Esophagus squamous epithelium (tissue), 5 donors: ENCODE data around the gene HADHA. TPM values are rescaled to one million over a fixed set of nuclear protein-coding genes. Genes with fewer than 3 reads are reported as not detected.

ENCODE experiments used
- DNase-seq: peaks from one replicate; lab custom pipeline; 2025; lab: John Stamatoyannopoulos, UW
- H3K27ac ChIP-seq, 4 donors: fragments of 200-600 bp; sonication (generic); one replicate each; pipeline ENCODE4 v1.5.1; 2016 to 2019; ENCODE audit warnings: mild to moderate bottlenecking in 1 of 4
- H3K27me3 ChIP-seq, 4 donors: fragments of 200-600 bp; sonication (generic); 1 replicate in 3 of 4; 2 replicates in 1 of 4; pipeline versions ENCODE4 v1.5.1 to v1.6.0; 2017 to 2021; ENCODE audit warnings: antibody characterized with exemption in 1 of 4
- H3K36me3 ChIP-seq, 3 donors: fragments of 200-600 bp; sonication (generic); one replicate each; pipeline ENCODE4 v1.5.1; 2016 to 2019
- H3K4me1 ChIP-seq, 3 donors: fragments of 200-600 bp; sonication (generic); one replicate each; pipeline ENCODE4 v1.5.1; 2017 to 2019
- H3K4me3 ChIP-seq, 4 donors: fragments of 200-600 bp; sonication (generic); 1 replicate in 3 of 4; 2 replicates in 1 of 4; pipeline ENCODE4 v1.5.1; 2016 to 2019; ENCODE audit warnings: mild to moderate bottlenecking in 2 of 4, moderate library complexity in 1 of 4
- H3K9me3 ChIP-seq, 3 donors: fragments of 200-600 bp; sonication (generic); one replicate each; pipeline ENCODE4 v1.5.1; 2016 to 2019
- CTCF ChIP-seq, 6 experiments: fragments of 450-650 bp in 4 of 6; fragments of 200-600 bp in 2 of 6; sonication (generic) in 2 of 6; IDR thresholded peaks; one replicate each; pipeline ENCODE4 v1.5.1; 2016 to 2019; ENCODE audit warnings: antibody characterized with exemption in 6 of 6, mild to moderate bottlenecking in 4 of 6, moderate library complexity in 4 of 6
- POLR2A ChIP-seq, 4 donors: fragments of 450-650 bp; IDR thresholded peaks; one replicate each; pipeline ENCODE4 v1.6.1; 2017; ENCODE audit warnings: antibody characterized with exemption in 4 of 4, mild to moderate bottlenecking in 4 of 4, moderate library complexity in 3 of 4
- WGBS, 2 donors: methylation state at CpG; one replicate each; pipeline ENCODE4 v1.1.5; 2018; 5-methylcytosine and 5-hydroxymethylcytosine counted together
- intact Hi-C: fragments of 100-400 bp; cut with DNase I; formaldehyde crosslinking; loops from one replicate; pipeline ENCODE4 v1.15.0; 2022
- total RNA-seq, 4 donors: library from RNA; depleted of rRNA; stranded (reverse); fragments of >200 nt; gene quantifications; one replicate each; pipeline ENCODE4 v1.1.0, GENCODE V29; 2016
- donor health status: DM: yes; HTN: yes; CAD: no.

Gene HADHA
- total RNA-seq, 4 donors from 2014 or later: 84.7 to 161 (median 116) TPM

DNA sequence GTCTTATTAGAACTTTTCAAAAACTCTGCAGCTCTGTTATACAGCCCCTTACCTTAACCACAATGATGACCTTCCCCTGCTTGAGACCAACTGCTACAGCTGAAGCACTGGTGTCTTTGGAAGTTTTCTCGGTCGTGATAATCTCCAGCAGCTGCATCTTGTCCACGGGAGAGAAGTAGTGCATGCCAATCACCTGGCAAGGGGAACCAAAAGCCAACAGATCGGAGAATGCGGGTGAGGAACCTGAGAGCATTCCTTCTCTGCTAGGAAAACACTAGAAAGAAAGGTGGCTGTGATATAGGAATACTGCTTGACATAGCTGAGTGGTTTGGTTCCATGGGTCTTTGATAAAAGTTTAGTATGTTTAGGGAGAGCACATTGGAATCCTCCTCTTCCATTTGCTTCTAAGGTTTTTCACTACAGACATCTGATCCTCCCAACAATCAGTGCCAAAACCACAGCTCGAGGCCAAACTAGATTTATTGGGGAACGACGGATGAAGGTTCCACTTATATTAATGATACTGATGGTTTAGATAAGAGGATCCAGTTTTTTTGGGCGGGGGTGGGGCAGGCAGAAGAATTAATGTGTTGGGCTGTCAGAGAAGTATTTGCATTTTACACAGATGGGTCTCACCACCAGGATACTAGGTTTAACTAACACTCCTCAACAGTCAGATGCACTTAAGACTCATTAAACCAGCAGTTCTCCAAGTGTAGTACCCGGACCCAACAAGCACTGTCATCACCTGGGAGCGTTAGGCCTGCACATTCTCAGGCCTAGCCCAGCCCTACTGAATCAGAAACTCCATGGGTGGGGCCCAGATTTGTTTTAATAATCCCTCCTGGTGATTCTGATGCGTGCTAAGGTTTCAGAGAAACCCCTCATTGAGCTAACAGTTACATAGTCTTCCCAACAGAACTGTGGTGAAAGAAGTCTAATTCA, 49.1 kb downstream of the HADHA start:
- Histone ChIP-seq H3K4me1 (no peaks in the 10 kb centered on the region), H3K9me3 (no peaks in the 10 kb centered on the region), H3K36me3 (peaks cover 29 to 100% (median 55%) of the 10 kb centered on the region in 3 donors), H3K4me3 (no peak overlapping the region), H3K27ac (no peak overlapping the region), H3K27me3 (no peaks in the 10 kb centered on the region)
- no peak for DNase-seq
- TF ChIP-seq POLR2A (IDR thresholded peaks at IDR 0.05) (no peak), CTCF (IDR thresholded peaks at IDR 0.05) (no peak)
- intact Hi-C loops: no loop called here
- 66 to 76% methylated on average over 12 of the region's 12 CpGs for WGBS, 2 donors

DNA sequence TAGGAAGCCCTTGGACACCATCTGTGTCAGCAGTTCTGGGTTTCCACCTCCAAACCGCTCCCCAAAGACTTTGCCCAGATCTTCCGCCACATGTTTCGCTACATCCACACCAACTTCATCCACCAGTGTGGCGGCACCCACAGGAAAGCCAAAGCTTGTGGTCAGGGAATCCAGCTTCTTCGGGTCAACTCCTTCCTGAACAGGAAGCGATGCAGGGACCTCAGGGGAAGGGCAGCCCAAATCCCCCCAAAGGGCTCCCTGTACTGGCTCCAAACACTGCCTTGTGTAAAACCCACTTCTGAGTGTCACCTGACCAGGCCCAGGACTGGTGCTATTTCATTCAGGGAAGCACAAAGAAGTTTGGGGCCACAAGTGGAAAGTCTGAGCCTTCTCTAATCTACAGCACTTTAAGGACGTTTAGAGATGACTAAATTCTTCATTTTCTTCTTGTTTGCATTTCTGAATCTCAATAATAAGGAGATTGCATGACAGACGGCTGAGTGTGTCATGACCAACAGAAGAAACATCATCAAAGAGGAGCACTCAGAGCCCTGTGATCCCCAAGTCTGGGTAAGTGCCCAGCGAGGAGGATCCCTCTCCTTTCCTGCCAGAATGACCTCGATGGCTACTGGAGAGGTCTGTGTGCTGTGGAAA, 50.7 kb downstream of the HADHA start:
- no peak for DNase-seq
- intact Hi-C loops: no loop called here
- Histone ChIP-seq H3K4me1 (no peaks in the 10 kb centered on the region), H3K36me3 (peaks cover 27 to 97% (median 52%) of the 10 kb centered on the region in 3 donors), H3K9me3 (no peaks in the 10 kb centered on the region), H3K27me3 (no peaks in the 10 kb centered on the region), H3K4me3 (no peak overlapping the region), H3K27ac (no peak overlapping the region)
- WGBS, 2 donors: 68 to 91% methylated on average over 7 to 8 of the region's 10 CpGs
- no peak for TF ChIP-seq CTCF (IDR thresholded peaks at IDR 0.05)
- TF ChIP-seq POLR2A (IDR thresholded peaks at IDR 0.05): no peak

DNA sequence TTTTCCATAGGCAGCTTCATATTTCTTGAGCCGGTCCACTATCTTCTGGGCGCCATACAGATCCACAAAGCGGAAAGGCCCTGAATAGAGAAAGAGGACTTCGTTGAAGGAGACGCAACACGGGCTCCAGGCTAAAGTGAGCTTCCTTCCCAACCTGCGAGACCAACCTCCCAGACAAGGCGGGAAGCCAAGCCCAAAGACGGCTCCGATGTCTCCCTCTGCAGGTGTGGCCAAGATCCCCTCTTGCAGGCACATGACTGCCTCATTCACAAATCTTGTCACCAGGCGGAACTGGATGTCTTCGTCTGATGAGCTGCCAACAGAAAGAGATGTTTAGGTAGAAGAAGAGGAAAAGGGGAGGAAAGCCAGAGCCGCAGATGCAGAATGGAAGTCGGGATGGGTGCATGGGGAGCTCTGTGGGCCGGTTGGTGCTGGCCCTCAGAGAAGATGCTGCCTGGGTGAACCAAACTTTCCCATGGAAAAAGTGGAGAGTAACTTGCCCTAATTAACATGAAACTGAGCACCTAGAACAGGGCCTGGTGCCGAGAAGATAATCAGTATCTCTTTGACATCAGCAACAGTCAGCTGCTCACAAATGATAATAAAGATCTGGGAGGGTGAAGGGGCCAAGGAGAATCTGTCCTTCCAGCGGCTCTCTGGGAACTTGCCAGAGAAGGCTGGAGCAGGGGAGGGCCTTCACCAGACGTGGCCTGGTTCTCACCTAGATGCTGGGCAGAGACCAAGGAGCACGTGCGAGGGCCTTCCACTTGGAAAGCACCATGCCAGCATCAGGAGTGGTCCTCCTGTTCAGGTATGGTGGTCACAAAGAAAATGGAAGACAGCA, 52.9 kb downstream of the HADHA start:
- DNase-seq: no peak
- H3K9me3 ChIP-seq: no peaks in the 10 kb centered on the region
- H3K27ac ChIP-seq: no peak overlapping the region
- no peaks in the 10 kb centered on the region for H3K4me1 ChIP-seq
- no peaks in the 10 kb centered on the region for H3K27me3 ChIP-seq
- TF ChIP-seq CTCF (IDR thresholded peaks at IDR 0.05) (no peak), POLR2A (IDR thresholded peaks at IDR 0.05) (no peak)
- intact Hi-C loops: no loop called here
- WGBS, 2 donors: 79 to 86% methylated on average over 12 to 16 of the region's 20 CpGs
- H3K4me3 ChIP-seq: no peak overlapping the region
- peaks cover 17 to 75% (median 36%) of the 10 kb centered on the region in 3 donors for H3K36me3 ChIP-seq

DNA sequence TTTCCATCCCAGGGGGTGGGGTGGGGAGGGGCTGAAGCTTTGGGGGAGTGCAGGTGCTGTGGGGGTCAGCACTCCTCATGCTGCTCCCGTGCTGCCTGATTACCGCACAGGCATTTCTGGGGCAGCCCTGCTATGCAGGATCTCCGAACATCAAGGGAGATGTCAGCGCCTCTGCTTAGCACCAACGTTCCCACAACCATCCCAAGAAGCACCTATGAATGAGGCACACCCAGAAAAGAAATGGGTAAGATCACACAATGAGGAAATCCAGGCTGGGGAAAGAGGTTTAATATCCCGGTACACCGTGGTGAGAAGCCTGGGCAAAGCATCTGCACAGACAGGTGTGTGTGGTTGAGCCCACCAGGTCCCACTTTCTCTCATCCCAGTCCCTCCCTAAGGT, 54.1 kb downstream of the HADHA start:
- 79 to 81% methylated on average over 3 to 7 of the region's 7 CpGs for WGBS, 2 donors

More for the DNA sequence above, 54.1 kb downstream of the HADHA start:
- Histone ChIP-seq H3K4me3 (no peak overlapping the region), H3K9me3 (no peaks in the 10 kb centered on the region), H3K36me3 (peaks cover 17 to 64% (median 36%) of the 10 kb centered on the region in 3 donors), H3K27ac (no peak overlapping the region), H3K4me1 (peaks cover 0 to 10% (median 0%) of the 10 kb centered on the region in 3 donors), H3K27me3 (no peaks in the 10 kb centered on the region)
- no peak for TF ChIP-seq POLR2A (IDR thresholded peaks at IDR 0.05)
- no peak for TF ChIP-seq CTCF (IDR thresholded peaks at IDR 0.05)
- intact Hi-C loops: no loop called here
- no peak for DNase-seq
